ENCODE results near the gene ARFGEF3.

GRCh38 chr6:138255443-138255842 is 93.7 kb downstream of the ARFGEF3 start:
- TF ChIP-seq CTCF (IDR thresholded peaks at IDR 0.05; ENCODE audit: low read depth, low read length) (no peak), EZH2phosphoT487 (IDR thresholded peaks at IDR 0.05; ENCODE audit: low read depth) (no peak)
